Suppressor macrophage treated with lipopolysaccharide for 1 hour (primary cell): ENCODE measurements around the gene NYAP2.

Experiments
- DNase-seq, 3 donors: peaks; one replicate each; pipeline ENCODE4 v3.0.0-alpha.2; 2020 to 2022

NYAP2 gene

GRCh38 chr2:225399504-225399903, at the start of gene NYAP2:
Gene NYAP2 (plus strand): TSS chr2:225399710. CDS start chr2:225408881, 9,171 bp downstream.
- no peak for DNase-seq

DNA sequence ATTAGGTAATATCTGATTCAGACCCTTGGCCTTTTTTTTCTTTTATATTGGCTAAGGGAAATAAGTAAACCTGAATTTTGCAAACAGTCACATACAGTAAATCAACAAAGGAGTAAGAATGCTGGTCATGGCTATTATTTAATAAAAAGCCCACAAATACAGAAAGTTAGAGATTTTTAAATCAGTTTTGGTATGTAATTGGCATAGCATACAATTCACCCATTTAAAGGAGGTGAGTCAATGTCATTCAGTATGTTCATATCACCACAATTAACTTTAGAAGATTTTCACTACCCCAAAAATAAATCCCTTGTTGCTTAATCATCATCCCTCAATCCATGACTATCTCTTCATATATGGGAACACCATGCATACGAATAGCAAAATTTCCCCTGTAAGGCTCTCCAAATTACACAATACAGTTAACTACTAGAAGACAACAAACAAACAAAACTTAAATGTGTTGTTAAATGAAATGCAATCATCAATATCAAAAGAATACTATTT, 45.9 kb upstream of the NYAP2 start:
- no peak for DNase-seq

DNA sequence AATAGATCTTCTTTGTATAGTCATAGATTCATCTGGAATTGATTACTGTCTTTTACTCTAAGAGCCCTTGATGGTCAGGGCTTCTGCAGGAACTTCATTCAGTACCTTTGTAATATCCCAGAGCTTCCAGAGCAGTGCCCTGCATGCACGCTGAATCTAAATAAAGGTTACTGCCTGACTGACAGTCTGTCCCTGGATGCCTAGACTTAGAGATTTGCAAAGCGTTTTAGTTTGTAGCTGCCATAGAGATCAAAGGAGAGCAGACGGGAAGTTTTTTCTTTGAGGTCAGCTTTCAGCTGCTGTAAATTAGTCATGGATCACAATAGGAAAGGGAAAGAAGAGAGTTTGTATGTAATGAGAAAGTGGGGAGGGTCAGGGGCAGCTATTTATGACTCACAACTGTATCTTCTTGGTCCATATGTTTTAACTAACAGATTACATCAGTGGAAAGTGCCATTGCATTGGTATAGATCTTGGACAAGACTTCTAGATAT, 45.2 kb upstream of the NYAP2 start:
- peak in 2 of 3 donors; percentile 4 to 24 for DNase-seq

DNA sequence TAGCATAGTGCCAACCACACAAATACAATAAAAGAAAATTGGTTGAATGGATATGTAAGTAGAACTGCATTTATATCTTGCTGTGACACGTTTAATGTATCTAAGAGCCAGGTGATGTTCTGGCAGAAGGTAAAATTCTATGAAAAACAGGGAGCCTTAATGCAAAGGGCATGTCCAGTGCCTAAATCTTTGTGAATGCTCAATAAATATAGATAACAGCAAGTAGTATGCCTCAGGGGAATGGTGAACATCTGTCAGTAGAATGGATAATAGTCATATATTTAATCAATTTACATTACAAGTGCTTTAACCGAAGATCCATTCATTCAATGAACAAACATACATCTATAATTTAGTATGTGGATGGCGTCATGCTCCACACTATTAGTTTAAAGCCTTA, 43.7 kb upstream of the NYAP2 start:
- no peak for DNase-seq

DNA sequence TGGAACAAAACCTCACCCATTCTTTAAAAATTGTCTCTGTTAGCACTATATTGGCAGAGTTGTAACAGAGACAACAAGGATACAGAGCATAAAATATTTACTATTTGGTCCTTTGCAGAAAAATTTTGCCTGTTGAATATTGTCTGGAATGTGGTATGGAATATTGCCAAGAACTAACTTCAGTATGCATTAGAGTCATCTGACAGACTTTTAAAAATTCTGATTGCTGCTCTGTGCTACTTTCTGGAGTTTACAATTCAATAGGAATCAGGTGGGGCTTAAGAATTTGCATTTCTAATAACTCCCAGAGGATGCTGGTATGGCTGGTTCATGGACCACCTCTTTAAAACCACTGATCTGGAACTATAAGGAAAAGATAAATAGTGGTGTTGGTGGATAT, 32.8 kb upstream of the NYAP2 start:
- DNase-seq, result no peak

GRCh38 chr2:225367482-225367881, 32.0 kb upstream of the NYAP2 start:
- DNase-seq, result no peak

- no peak for DNase-seq
These were observed 20.5 kb upstream of the NYAP2 start for GRCh38 chr2:225378984-225379383.

- DNase-seq, result no peak
These were observed 19.7 kb upstream of the NYAP2 start for GRCh38 chr2:225379856-225380255.

- DNase-seq, result no peak
These were observed 17.9 kb upstream of the NYAP2 start for GRCh38 chr2:225381609-225382008.

DNA sequence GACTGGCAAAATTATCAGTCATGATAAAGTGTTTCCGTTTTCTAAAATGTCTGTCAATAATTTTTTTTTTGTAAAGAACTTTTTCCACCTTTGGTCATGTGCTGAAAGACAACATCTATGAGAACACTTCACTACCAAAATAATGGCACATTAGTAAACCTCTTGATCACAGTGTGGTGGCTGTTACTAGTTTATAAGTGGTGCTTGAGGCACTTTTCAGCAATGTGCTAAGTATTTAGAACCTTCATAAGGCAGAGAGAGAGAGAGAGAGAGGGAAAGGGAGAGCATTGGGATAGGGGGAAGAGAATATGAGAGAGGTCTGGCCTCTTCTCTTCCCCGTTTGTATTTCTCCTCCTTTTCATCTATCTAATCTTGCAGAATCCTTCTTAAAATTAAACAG, 1.1 kb upstream of the NYAP2 start:
- DNase-seq, result no peak

DNA sequence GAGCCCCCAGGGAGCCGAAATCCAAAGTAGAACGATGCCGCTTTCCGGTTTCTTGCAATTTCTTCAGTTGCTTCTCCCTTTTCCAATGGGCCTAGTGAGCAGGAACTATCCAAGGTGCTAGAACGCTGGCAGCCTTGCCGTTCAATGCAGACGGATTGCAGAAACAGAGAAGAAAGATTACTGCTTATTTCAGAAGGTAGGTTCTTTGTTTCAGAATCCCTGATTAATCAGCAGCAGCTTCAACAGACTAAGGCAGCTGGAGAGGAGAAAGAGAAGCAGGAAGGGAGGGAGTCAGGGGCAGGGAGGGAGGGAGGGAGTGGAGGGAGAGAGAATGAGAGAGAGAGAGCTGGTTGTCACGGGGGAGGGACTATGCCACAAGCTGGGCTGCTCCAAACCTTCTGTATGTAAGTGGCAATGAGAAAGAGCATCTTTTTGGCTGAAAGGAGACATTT, 576 bp downstream of the NYAP2 start:
- peak; percentile 20 to 31 (median 31) for DNase-seq

DNA sequence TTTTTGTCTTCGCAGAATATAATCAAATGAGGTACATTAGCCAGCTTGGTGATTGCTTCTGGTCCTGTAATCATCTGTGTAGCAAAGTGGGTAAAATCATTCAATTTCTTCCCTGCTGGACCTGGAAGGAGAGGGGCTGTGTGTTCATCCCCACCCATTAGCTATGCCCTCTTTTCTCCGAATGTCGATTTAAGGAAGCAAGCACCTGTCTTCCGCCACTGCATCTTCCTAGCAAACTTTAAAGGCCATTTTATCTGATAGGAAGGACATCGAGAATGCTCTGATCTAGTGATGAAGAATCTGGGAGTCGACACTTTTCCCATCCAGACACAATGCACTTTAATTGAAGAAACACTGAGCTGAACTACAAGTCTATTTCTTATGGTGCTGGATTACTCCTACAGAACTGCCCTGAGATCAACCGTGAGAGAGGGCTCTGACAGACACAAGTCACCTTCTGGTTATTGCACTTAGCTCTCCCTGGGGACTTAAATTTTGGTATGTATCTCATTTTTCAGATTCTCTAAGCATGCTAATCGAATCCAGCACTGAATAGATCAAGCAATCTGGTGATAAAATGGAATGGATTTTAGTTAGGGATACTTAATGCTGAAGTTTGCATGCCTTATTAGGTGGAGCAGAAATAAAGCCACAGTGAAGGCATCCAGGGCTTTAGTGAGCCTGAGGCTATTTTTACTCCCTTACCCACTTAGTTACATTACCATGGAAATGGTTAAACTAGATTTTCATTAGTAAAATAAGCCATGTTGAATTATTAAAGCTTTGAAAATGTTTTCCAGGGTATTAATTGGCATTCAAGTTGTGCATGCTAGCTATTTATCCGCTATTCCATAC, 1.3 kb downstream of the NYAP2 start:
- no peak for DNase-seq

GRCh38 chr2:225402210-225402776, 2.8 kb downstream of the NYAP2 start:
- DNase-seq, result no peak

DNA sequence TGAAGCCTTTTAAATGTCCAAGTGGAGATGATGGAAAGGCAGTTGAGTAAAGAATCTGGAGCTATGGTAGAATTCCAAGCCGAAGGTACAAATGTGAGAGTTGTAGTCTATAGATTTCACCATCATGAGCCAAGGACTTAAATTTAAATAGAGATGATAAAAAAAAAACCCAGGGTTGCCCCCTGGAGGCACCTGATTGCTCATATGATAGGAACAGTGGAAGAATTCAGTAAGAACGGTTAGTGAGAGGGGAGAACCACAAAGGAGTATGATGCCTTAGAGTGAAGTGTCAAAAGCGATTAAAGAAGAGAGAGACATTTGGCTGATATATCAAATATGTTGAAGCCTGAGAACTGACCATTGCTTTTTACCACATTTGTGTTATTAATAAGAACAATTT, 11.9 kb downstream of the NYAP2 start:
- no peak for DNase-seq

GRCh38 chr2:225413786-225414185, 14.3 kb downstream of the NYAP2 start:
- DNase-seq, result no peak

DNA sequence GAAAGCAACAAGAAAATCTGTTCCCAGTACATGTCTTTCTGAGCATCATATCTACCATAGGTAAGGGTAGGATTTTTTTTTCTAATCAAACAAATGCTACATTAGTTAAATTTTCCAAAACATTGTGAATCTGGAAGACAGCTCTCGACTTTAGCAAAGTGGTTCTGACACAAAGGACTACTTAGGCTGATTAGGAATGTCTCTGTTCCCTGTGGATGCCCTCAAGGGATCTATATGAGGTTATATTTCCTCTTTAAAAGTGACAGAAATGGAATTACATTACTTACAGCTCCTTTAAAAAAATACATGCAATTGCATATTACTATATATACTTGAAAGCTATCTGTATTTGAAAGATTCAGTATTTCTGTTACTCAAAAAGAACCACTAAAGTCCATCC, 15.4 kb downstream of the NYAP2 start:
- no peak for DNase-seq

DNA sequence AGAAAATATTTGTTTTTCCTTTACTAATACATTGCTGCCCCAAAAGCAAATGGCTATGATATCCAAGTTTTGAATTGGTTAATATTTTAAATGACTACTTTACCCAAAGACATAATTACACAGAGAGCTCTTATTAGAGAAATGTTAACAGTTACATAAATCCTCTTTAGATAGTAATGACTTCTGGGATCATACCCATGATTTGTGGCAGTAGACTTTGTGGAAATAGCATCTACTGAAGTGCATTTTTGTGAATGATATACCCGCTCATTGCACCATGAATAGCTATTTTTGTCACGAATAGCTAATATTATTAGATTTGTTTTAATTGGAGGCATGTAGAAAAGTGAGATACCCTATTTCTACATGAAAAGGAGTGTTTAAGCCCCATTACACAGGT, 15.8 kb downstream of the NYAP2 start:
- DNase-seq, result no peak

DNA sequence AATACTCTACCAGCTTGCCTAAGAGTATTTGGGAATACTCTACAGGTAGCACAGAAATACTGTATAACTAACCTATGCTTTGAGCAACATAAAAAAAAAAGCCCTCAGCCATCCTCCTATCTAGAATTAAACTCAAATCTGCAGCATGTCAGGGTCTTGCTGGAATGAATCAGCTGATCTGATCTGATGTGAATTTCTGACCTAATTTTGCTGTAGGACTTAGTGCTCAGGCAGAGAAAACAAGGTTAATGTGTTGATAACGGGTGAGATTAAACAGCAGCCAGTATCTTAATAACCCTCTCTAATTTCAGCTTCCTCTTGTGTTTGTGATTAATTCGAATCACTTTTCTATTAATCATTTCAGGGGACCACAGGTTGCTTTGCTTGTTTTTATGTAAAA, 16.3 kb downstream of the NYAP2 start:
- no peak for DNase-seq

DNA sequence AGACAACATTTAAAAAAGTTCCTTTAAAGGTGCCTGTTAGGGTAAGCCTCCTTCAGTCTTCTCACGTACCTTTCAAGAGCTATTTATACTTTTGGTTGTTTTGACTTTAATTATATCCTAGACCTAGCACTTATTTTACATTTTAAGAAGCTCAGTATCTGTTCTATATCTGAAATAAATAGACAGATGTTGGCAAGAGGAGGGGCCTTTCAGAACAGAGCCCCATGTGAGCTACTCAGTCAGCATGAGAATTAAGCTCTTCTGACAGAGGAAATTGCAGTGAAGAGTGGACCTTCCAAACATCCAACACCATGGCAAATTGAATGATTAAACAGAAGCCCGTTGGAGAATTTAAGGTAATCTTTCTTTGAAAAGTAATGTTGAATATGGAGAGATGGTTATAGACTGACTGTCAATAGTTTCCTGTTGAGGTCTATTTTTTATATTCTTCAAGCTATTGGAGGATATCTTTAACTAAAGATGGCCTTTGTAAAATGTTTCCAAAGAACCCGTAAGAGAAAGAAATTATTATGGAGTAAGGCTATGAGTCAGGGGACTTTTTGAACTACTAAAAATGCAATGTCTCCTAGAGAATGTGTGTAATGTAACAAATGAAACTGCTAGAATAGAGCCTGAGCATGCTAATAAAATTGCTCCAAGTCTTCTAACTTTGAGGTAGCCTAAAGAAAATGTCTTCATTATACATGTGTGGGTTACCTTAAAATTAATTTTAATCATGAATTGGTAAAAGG, 17.3 kb downstream of the NYAP2 start:
- DNase-seq, result no peak

DNA sequence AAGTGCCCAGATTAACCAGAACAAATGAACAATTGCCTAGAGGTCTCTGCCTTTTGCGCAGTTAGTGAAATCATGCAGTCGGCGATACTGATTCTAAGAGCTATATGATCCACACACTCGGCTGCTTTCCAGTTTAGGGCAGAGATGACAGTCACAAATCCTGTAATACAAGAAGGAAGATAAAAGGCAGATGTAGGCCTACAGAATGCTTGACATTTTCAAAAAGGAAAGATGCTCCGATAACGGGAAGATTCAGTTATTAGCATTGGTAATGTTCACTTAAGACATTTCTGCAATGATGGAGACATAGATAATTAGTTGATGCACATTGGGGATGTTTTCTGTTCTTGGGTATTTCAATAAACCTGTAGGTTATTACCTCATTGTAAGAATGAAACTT, 19.5 kb downstream of the NYAP2 start:
- no peak for DNase-seq

DNA sequence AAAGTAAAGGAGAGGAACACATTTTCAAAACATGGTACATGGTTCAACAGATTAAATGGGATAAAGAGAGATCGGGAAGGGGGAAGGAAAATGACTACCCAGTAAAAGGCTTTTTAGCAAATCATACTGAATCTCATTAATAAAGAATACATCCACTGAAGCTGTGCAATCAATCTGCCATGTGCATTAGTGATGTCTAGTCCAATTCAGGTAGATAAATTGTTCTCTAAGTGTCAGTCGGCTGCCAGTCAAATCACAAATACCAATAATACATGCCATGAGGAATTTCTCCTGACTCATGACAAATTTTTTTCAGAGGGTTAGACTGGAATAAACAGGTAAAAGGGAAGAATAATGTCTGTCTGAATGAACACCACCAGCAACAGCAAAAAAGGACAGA, 22.6 kb downstream of the NYAP2 start:
- DNase-seq, result no peak

DNA sequence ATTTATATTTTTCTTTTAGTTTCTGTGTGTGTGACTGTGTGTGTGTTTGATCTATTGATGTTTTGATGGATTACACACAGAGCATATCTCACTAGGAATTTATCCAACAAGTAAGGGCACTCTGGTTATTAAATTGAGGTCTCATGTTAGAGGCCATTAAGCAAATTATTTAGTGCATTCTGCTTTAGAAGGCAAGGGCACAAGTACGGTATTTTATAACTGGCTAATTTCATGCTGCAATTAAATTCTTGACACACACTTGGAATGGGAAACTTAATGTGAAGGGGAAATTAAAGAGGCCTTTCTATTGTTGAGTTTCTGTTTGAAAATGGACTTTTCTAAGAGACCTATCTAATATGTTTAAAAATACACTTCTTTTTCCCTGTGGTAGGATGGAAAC, 25.8 kb downstream of the NYAP2 start:
- no peak for DNase-seq

DNA sequence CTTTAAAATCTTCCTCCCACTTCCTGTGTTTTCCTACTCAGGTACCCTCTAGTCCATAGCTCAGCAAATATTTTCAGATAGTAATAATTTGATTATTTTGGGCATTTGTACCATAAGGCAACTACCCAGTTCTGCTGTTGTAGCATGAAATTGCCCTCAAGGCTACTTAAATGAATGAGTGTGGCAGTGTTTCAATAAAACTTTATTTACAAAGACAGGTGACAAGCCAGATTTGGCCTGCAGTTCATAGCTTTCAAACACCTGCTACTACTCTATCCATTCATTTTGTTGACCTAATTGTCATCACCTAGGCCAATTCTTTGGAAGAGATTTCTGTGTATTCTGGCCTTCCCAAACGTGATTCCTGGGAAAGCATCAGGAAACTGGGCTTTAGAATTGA, 28.9 kb downstream of the NYAP2 start:
- DNase-seq, result no peak

DNA sequence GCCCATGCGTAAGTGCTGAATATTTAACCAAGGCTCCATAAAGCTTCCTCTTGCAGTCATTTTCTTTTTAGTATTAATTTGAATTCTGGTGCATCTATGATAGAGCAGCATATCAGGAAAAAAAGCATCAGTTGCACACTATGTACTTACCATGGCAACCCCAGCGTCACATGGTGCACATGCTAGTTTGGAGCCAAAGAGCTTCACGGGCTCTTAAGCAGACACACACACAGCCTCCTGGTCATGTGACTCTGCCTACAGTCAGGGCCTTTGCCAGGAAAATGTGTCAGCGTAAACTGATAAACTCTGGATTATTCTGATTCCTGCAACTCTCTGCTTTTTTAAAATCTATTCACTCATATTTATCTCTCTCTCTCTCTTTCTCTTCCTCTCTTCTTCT, 30.2 kb downstream of the NYAP2 start:
- DNase-seq, result no peak
